Coronary artery (tissue), 2 donors: ENCODE measurements around the gene CLEC2B.

Experiments
- DNase-seq: peaks from one replicate; pipeline ENCODE4 v3.0.0-alpha.2; 2017; ENCODE audit warnings: low spot score
- H3K27ac ChIP-seq, 2 donors: fragments of 200-600 bp; sonication (generic); one replicate each; pipeline ENCODE4 v1.5.1; 2016 to 2019
- H3K4me3 ChIP-seq: fragments of 200-600 bp; sonication (generic); 2 replicates; pipeline ENCODE4 v1.5.1; 2016; ENCODE audit warnings: mild to moderate bottlenecking, moderate library complexity
- TF ChIP-seq, protein P1 (sequence below): fragments of 200-600 bp; sonication (generic); IDR thresholded peaks from one replicate; pipeline ENCODE4 v1.5.1; 2019; ENCODE audit warnings: antibody characterized with exemption

CLEC2B gene

GRCh38 chr12:9829982-9830381, 39.2 kb downstream of the CLEC2B start:
- Histone ChIP-seq H3K27ac (no peak overlapping the region), H3K4me3 (no peak overlapping the region)
- TF ChIP-seq, protein P1, sequence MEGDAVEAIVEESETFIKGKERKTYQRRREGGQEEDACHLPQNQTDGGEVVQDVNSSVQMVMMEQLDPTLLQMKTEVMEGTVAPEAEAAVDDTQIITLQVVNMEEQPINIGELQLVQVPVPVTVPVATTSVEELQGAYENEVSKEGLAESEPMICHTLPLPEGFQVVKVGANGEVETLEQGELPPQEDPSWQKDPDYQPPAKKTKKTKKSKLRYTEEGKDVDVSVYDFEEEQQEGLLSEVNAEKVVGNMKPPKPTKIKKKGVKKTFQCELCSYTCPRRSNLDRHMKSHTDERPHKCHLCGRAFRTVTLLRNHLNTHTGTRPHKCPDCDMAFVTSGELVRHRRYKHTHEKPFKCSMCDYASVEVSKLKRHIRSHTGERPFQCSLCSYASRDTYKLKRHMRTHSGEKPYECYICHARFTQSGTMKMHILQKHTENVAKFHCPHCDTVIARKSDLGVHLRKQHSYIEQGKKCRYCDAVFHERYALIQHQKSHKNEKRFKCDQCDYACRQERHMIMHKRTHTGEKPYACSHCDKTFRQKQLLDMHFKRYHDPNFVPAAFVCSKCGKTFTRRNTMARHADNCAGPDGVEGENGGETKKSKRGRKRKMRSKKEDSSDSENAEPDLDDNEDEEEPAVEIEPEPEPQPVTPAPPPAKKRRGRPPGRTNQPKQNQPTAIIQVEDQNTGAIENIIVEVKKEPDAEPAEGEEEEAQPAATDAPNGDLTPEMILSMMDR, result no peak
- DNase-seq, result no peak

GRCh38 chr12:9829483-9829882, 39.7 kb downstream of the CLEC2B start:
- TF ChIP-seq, protein P1, result no peak
- no peak overlapping the region for H3K27ac ChIP-seq
- no peak for DNase-seq
- H3K4me3 ChIP-seq, result no peak overlapping the region

DNA sequence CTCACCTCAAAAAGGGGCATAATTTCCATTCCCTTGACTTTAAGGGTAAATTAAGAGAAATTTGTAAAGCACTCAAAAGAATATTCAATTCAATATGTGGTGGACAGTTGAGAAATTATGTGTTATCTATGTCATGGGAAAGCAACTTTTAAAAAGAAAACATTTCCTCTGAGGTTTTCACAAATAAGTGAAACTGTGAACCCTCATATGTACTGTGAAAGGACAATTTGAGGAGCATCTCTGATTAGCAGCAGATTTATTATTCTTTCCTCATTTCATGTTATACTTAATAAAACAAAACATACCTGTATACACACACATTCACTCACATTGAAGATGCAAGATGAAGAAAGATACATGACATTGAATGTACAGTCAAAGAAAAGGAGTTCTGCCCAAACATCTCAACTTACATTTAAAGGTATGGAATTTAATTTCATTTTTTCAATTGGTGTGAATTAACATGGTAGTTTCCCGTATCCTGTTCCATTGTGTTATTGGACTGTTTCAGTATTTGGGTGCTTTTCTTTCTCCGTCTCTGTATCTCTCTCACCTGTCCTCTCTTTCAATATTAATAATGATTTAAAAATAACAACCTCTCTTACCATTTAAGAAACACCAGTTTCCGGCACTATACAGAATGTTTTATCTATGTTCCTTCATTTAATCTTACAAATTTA, 41.8 kb downstream of the CLEC2B start, which contains the start of gene KLRF1:
Gene KLRF1 (plus strand): TSS at position 273 of the 680 bp plus-strand sequence. CDS start 64 bp downstream, at position 337.
- TF ChIP-seq, protein P1, result no peak
- no peak within 1 kb of the TSS for H3K4me3 ChIP-seq
- no peak within 1 kb of the TSS for H3K27ac ChIP-seq
- no peak for DNase-seq

GRCh38 chr12:9820281-9820930, 48.7 kb downstream of the CLEC2B start:
- Histone ChIP-seq H3K27ac (no peak overlapping the region), H3K4me3 (no peak overlapping the region)
- TF ChIP-seq, protein P1, result no peak
- no peak for DNase-seq

GRCh38 chr12:9813821-9814798, 55.0 kb downstream of the CLEC2B start:
- peak; percentile 80 for DNase-seq
- peak overlapping the region; percentile 62 for H3K4me3 ChIP-seq
- H3K27ac ChIP-seq, result no peak overlapping the region
- TF ChIP-seq, protein P1, result no peak

- TF ChIP-seq, protein P1, result no peak
- DNase-seq, result no peak
- Histone ChIP-seq H3K4me3 (no peak overlapping the region), H3K27ac (no peak overlapping the region)
These were observed 57.5 kb downstream of the CLEC2B start for GRCh38 chr12:9811621-9812020.
